HG02642 (cell line): ENCODE measurements around the gene PCED1A.
"Not testable (repeated sequence)": the region's sequence is repeated elsewhere in the genome, so short reads cannot be mapped to it uniquely, and the experiment has no call there.

ENCODE experiments used
- ATAC-seq: cut with Tn5 transposase; IDR thresholded peaks from one replicate; pipeline ENCODE4 v1.9.1; 2021; ENCODE audit warnings: mild to moderate bottlenecking; ENCODE audit not compliant: unreplicated experiment, poor library complexity

PCED1A gene

GRCh38 chr20:2834401-2835110, 5.9 kb downstream of the PCED1A start:
- no peak for ATAC-seq

GRCh38 chr20:2833761-2834160, 6.7 kb downstream of the PCED1A start:
- ATAC-seq: no peak

GRCh38 chr20:2831206-2831605, 9.2 kb downstream of the PCED1A start:
- ATAC-seq: not testable (repeated sequence)

- no peak for ATAC-seq
Observed at GRCh38 chr20:2829376-2829775, 11.1 kb downstream of the PCED1A start.

GRCh38 chr20:2826655-2827054, 13.8 kb downstream of the PCED1A start:
- ATAC-seq: no peak

- ATAC-seq: no peak
Observed at GRCh38 chr20:2825761-2826160, 14.7 kb downstream of the PCED1A start.

- no peak for ATAC-seq
Observed at GRCh38 chr20:2822073-2822472, 18.4 kb downstream of the PCED1A start.

- no peak for ATAC-seq
Observed at GRCh38 chr20:2820896-2821869, 19.3 kb downstream of the PCED1A start.

GRCh38 chr20:2820084-2820895, 20.2 kb downstream of the PCED1A start:
- no peak for ATAC-seq

GRCh38 chr20:2817891-2818595, 22.4 kb downstream of the PCED1A start:
- no peak for ATAC-seq

- no peak for ATAC-seq
Observed at GRCh38 chr20:2817341-2817726, 23.1 kb downstream of the PCED1A start.

- ATAC-seq: no peak
Observed at GRCh38 chr20:2816583-2817340, 23.7 kb downstream of the PCED1A start.

GRCh38 chr20:2816030-2816582, 24.3 kb downstream of the PCED1A start, which contains the start of gene TMEM239:
Gene TMEM239, plus strand, starts transcription at chr20:2816364. Its CDS starts 191 bp downstream, at chr20:2816555.
- no peak for ATAC-seq

GRCh38 chr20:2815242-2815900, 25.1 kb downstream of the PCED1A start:
- no peak for ATAC-seq

GRCh38 chr20:2814587-2815051, 25.8 kb downstream of the PCED1A start, which contains the start of gene C20orf141:
Gene C20orf141, plus strand, starts transcription at chr20:2814987. Its CDS starts 198 bp downstream, at chr20:2815185.
- ATAC-seq: no peak

GRCh38 chr20:2814076-2814475, 26.4 kb downstream of the PCED1A start:
- ATAC-seq: no peak

- ATAC-seq: no peak
Observed at GRCh38 chr20:2812189-2812588, 28.3 kb downstream of the PCED1A start.

GRCh38 chr20:2809690-2810089, 30.8 kb downstream of the PCED1A start:
- ATAC-seq: no peak
